ENCODE measurements around the gene ZNF764. TPM values are rescaled to one million over a fixed set of nuclear protein-coding genes. Genes with fewer than 3 reads are reported as not detected.

ZNF764 gene
- total RNA-seq, 1 donor from 2014 or later, result 19.2 TPM

GRCh38 chr16:30521873-30522641 lies 36.1 kb downstream of the ZNF764 start:
- no peaks in the 10 kb centered on the region for H3K27me3 Mint-ChIP-seq
- TF ChIP-seq, protein P1, sequence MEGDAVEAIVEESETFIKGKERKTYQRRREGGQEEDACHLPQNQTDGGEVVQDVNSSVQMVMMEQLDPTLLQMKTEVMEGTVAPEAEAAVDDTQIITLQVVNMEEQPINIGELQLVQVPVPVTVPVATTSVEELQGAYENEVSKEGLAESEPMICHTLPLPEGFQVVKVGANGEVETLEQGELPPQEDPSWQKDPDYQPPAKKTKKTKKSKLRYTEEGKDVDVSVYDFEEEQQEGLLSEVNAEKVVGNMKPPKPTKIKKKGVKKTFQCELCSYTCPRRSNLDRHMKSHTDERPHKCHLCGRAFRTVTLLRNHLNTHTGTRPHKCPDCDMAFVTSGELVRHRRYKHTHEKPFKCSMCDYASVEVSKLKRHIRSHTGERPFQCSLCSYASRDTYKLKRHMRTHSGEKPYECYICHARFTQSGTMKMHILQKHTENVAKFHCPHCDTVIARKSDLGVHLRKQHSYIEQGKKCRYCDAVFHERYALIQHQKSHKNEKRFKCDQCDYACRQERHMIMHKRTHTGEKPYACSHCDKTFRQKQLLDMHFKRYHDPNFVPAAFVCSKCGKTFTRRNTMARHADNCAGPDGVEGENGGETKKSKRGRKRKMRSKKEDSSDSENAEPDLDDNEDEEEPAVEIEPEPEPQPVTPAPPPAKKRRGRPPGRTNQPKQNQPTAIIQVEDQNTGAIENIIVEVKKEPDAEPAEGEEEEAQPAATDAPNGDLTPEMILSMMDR (IDR thresholded peaks at IDR 0.05), result no peak
- H3K4me1 Mint-ChIP-seq, result peaks cover 5% of the 10 kb centered on the region
- H3K27ac Mint-ChIP-seq, result no peak overlapping the region
- POLR2A ChIA-PET, result interaction anchor here (0.5 to 1.3 kb wide), 7 partner anchors 8 to 169 kb away, joined by 3 to 8 read pairs (median 3); no protein-coding TSS in a partner anchor
- DNase-seq (no peak), ATAC-seq (ENCODE audit: low read depth) (no peak)
- H3K4me3 Mint-ChIP-seq, result no peak overlapping the region
- CTCF ChIA-PET, result no interaction called here
- H3K36me3 Mint-ChIP-seq (ENCODE audit: low read depth), result peaks cover 60% of the 10 kb centered on the region
- H3K9me3 Mint-ChIP-seq, result no peaks in the 10 kb centered on the region
- intact Hi-C loops (cut with micrococcal nuclease), result no loop called here

GRCh38 chr16:30521476-30521872 lies 36.7 kb downstream of the ZNF764 start:
- no peaks in the 10 kb centered on the region for H3K27me3 Mint-ChIP-seq
- ATAC-seq (ENCODE audit: low read depth), result no peak
- H3K27ac Mint-ChIP-seq, result peak overlapping the region; percentile 41
- intact Hi-C loops (cut with micrococcal nuclease), result no loop called here
- no peak overlapping the region for H3K4me3 Mint-ChIP-seq
- no peaks in the 10 kb centered on the region for H3K9me3 Mint-ChIP-seq
- H3K4me1 Mint-ChIP-seq, result peaks cover 5% of the 10 kb centered on the region
- ChIA-PET CTCF (no interaction called here), POLR2A (interaction anchor here (0.6 kb wide), 2 partner anchors 70 to 196 kb away, joined by 3 to 8 read pairs; no protein-coding TSS in a partner anchor)
- H3K36me3 Mint-ChIP-seq (ENCODE audit: low read depth), result peaks cover 66% of the 10 kb centered on the region
- DNase-seq, result no peak
- TF ChIP-seq, protein P1 (IDR thresholded peaks at IDR 0.05), result no peak

- no peaks in the 10 kb centered on the region for H3K9me3 Mint-ChIP-seq
- intact Hi-C loops (cut with micrococcal nuclease), result no loop called here
- H3K27ac Mint-ChIP-seq, result no peak overlapping the region
- H3K4me1 Mint-ChIP-seq, result no peaks in the 10 kb centered on the region
- H3K27me3 Mint-ChIP-seq, result no peaks in the 10 kb centered on the region
- TF ChIP-seq, protein P1 (IDR thresholded peaks at IDR 0.05), result no peak
- no peak for DNase-seq
- ChIA-PET POLR2A (interaction anchor here (0.7 to 0.8 kb wide), 2 partner anchors 39 to 141 kb away, joined by 3 read pairs; partner anchors contain the start of gene ZNF764), CTCF (no interaction called here)
- ATAC-seq (ENCODE audit: low read depth), result no peak
- H3K4me3 Mint-ChIP-seq, result no peak overlapping the region
- peaks cover 73% of the 10 kb centered on the region for H3K36me3 Mint-ChIP-seq (ENCODE audit: low read depth)
Observed at GRCh38 chr16:30519120-30520049, 38.8 kb downstream of the ZNF764 start.

- CTCF ChIA-PET, result no interaction called here
- POLR2A ChIA-PET, result interaction anchor here (0.7 kb wide), 1 partner anchor 141 kb away, joined by 3 read pairs; no protein-coding TSS in a partner anchor
- no peak for DNase-seq
- intact Hi-C loops (cut with micrococcal nuclease), result no loop called here
- no peak for ATAC-seq (ENCODE audit: low read depth)
- Mint-ChIP-seq H3K4me1 (no peaks in the 10 kb centered on the region), H3K27ac (peak overlapping the region; percentile 30), H3K27me3 (no peaks in the 10 kb centered on the region), H3K36me3 (ENCODE audit: low read depth) (peaks cover 77% of the 10 kb centered on the region), H3K4me3 (no peak overlapping the region), H3K9me3 (no peaks in the 10 kb centered on the region)
- TF ChIP-seq, protein P1 (IDR thresholded peaks at IDR 0.05), result no peak
Observed at GRCh38 chr16:30518552-30518951, 39.6 kb downstream of the ZNF764 start.

All from activated B cell treated with CpG ODN at 0.5 μM for 24 hours (primary cell).